ENCODE results near the gene CPT1B. TPM values are rescaled to one million over a fixed set of nuclear protein-coding genes. Genes with fewer than 3 reads are reported as not detected.
A peak's percentile ranks its signal among the peaks of the same experiment; 100 is the strongest.
"Not testable (repeated sequence)": the region's sequence is repeated elsewhere in the genome, so short reads cannot be mapped to it uniquely, and the experiment has no call there.

CPT1B gene
- total RNA-seq, 1 donor from 2014 or later, result 3.4 TPM

DNA sequence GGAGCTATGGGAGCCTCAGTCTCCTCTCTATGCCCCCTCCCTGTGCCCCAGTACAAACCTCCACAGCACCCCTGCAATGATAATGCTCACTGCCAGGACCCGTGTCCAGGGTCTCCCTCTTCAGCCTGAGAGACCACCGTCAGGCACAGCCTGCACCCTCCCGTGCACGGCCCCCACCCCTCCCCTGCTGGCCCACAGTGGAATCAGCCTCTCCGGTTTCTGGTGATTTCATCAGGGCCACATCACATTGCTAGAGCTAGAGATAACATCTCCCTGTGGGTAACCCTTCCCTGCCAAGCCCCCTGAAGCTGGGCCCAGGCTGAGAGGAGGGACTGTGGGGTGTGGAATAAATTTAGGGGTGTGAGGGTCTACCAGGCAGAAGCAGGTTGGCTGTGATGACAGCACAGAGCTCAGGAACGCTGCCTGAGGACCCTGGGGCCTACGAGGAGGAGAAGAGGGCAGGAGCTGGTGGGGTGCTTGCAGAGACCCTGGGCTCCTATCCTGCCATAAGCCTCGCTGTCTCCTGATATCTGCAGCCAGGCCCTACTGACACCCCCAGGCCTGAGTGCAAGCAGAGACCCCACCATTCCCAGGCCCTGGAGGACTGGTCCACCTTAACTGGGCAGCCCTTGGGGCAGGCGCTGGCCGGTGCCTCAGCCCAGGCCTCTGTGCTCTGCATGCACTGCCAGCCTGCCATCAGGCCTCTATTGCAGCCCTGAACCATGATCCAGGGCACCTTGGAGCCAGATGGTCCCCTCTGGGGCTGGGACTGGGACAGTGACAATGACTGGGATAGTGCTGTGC lies 32.5 kb downstream of the CPT1B start, which contains the start of gene KLHDC7B:
Gene KLHDC7B (plus strand): TSS at position 378 of the 804 bp plus-strand sequence. CDS start 345 bp downstream, at position 723.
- no peak for DNase-seq (ENCODE audit: low read depth)
- TF ChIP-seq, protein P1, sequence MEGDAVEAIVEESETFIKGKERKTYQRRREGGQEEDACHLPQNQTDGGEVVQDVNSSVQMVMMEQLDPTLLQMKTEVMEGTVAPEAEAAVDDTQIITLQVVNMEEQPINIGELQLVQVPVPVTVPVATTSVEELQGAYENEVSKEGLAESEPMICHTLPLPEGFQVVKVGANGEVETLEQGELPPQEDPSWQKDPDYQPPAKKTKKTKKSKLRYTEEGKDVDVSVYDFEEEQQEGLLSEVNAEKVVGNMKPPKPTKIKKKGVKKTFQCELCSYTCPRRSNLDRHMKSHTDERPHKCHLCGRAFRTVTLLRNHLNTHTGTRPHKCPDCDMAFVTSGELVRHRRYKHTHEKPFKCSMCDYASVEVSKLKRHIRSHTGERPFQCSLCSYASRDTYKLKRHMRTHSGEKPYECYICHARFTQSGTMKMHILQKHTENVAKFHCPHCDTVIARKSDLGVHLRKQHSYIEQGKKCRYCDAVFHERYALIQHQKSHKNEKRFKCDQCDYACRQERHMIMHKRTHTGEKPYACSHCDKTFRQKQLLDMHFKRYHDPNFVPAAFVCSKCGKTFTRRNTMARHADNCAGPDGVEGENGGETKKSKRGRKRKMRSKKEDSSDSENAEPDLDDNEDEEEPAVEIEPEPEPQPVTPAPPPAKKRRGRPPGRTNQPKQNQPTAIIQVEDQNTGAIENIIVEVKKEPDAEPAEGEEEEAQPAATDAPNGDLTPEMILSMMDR (IDR thresholded peaks at IDR 0.05; ENCODE audit: insufficient read depth, low read length, severe bottlenecking), result peak; percentile 42

DNA sequence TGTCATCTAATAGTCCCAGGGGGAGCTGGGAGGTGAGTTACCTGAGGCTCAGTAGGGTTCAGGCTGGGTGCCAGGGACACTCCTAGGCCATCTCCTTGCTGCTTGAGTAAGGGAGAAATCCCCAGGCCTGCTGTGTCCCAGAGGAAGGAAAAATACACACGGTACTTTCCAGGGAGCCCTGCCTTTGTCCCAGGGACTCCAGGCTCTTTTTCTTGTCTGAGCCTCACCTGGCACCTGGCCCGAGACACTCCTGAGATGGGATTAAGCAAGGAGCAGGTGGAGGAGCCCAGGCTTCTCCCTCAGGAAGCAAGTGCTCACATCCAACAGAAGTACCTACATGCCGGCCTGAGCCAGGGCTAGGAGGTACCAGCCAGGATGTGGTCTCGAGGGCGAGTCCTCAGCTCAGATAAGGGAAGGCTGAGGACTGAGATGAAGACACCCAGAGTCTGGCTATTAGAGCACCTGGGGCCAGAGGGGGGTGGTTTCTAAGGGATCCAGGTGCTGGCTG lies 33.4 kb downstream of the CPT1B start:
- TF ChIP-seq, protein P1 (IDR thresholded peaks at IDR 0.05; ENCODE audit: insufficient read depth, low read length, severe bottlenecking), result no peak
- peak; percentile 64 for FAIRE-seq

More for the DNA sequence above, 32.5 kb downstream of the CPT1B start, which contains the start of gene KLHDC7B:
- H3K4me3 ChIP-seq (ENCODE audit: low read depth, low read length), result no peak within 1 kb of the TSS
- no peak for FAIRE-seq
- no peaks in the 10 kb centered on the region for H3K36me3 ChIP-seq (ENCODE audit: control insufficient read depth, insufficient read depth, low read length)
- H3K27me3 ChIP-seq (ENCODE audit: control insufficient read depth, insufficient read depth, low read length), result peaks cover 3% of the 10 kb centered on the region

DNA sequence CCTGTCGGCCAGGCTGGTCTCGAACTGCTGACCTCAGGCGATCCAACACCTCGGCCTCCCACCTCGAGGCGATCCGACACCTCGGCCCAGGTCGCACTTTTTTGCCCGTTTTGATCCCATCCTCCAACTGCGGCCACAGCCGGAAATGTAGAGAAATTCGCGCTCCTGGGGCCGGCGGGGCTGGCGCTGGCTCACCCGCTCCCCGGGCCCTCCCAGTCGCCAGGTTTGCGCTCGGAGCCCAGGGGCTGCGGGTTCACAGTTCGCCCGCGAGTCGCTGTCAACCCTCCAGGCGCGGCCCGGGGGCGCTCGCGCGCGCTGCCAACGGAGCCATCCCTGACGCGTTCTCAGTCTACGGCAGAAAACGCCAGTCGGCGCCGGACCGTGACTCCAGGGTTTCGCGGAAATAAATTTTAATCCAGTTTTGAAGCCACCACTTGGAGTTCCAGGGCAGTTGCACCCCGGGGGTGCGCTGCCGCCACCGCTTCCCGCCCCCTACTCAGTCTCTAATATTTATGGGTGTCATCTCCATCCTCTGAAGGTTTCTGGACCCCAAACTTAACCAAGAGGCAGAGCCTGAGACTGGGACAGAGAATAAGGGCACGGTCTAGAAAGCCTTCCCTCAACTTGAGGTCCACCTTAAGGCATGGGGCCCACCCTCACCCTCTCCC lies 34.0 kb downstream of the CPT1B start:
- FAIRE-seq, result no peak
- peak; percentile 51 for DNase-seq (ENCODE audit: low read depth)
- no peaks in the 10 kb centered on the region for H3K36me3 ChIP-seq (ENCODE audit: control insufficient read depth, insufficient read depth, low read length)
- TF ChIP-seq, protein P1 (IDR thresholded peaks at IDR 0.05; ENCODE audit: insufficient read depth, low read length, severe bottlenecking), result peak; percentile 67
- peaks cover 3% of the 10 kb centered on the region for H3K27me3 ChIP-seq (ENCODE audit: control insufficient read depth, insufficient read depth, low read length)
- H3K4me3 ChIP-seq (ENCODE audit: low read depth, low read length), result peak overlapping the region; percentile 17

More for the DNA sequence above, 33.4 kb downstream of the CPT1B start:
- DNase-seq (ENCODE audit: low read depth), result peak; percentile 82
- H3K4me3 ChIP-seq (ENCODE audit: low read depth, low read length), result peak overlapping the region; percentile 17
- peaks cover 3% of the 10 kb centered on the region for H3K27me3 ChIP-seq (ENCODE audit: control insufficient read depth, insufficient read depth, low read length)
- no peaks in the 10 kb centered on the region for H3K36me3 ChIP-seq (ENCODE audit: control insufficient read depth, insufficient read depth, low read length)

DNA sequence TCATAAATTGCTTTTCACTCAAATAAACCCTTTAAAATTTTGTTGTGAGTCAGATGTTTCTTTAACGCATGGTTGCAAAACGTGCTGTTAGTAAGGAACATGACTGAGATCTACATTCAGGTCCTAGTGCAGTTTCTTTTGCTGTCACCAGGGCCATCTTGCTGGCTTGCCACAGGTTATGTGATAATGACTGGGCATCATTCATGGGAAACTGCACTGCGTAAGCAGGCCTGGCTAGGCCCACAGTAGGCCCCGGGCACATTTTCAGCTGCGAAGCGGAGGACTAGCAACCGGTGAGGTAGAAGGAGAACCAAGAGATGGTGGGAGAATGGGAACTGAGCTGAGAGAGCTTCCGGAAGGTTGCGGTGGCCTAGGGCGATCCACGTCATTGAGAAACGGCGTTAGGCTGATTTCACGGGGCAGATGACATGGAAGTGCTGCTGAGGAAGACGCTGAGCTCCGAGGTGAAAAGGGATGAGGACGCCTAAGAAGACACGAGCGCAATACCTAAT lies 35.8 kb downstream of the CPT1B start:
- TF ChIP-seq, protein P1 (IDR thresholded peaks at IDR 0.05; ENCODE audit: insufficient read depth, low read length, severe bottlenecking), result no peak
- no peak overlapping the region for H3K4me3 ChIP-seq (ENCODE audit: low read depth, low read length)
- FAIRE-seq, result no peak
- H3K36me3 ChIP-seq (ENCODE audit: control insufficient read depth, insufficient read depth, low read length), result no peaks in the 10 kb centered on the region
- H3K27me3 ChIP-seq (ENCODE audit: control insufficient read depth, insufficient read depth, low read length), result peaks cover 1% of the 10 kb centered on the region
- peak; percentile 78 for DNase-seq (ENCODE audit: low read depth)

DNA sequence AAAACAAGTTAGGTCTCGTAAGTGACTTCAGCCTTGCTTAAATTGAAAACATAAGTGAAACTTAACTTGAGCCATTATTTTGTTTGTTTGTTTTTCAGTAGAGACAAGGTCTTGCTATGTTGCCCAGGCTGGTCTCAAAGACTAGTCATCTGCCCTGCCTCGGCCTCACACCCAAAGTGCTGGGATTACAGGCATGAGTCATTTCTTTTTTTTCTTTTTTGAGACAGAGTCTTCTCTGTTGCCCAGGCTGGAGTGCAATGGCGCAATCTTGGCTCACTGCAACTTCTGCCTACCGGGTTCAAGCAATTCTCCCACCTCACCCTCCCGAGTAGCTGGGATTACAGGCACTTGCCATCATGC lies 36.6 kb downstream of the CPT1B start:
- H3K4me3 ChIP-seq (ENCODE audit: low read depth, low read length), result not testable (repeated sequence)
- peak; percentile 98 for DNase-seq (ENCODE audit: low read depth)
- FAIRE-seq, result peak; percentile 99

DNA sequence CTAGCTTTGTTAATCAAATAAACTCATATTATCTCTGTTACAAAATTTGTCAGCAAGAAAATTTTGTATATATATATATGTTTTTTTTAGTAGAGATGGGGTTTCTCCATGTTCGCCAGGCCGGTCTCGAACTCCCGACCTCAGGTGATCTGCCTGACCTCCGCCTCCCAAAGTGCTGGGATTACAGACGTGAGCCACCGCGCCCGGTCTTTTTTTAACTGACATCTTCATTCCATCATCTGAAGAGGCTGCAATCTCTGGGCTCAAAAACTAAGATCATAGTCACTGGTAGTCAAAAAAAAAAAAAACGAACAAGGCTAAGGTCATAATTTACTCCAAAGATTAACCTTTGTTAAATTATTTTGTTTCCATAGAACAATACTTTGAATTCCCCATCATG lies 37.8 kb downstream of the CPT1B start:
- no peak overlapping the region for H3K4me3 ChIP-seq (ENCODE audit: low read depth, low read length)
- TF ChIP-seq, protein P1 (IDR thresholded peaks at IDR 0.05; ENCODE audit: insufficient read depth, low read length, severe bottlenecking), result no peak
- H3K27me3 ChIP-seq (ENCODE audit: control insufficient read depth, insufficient read depth, low read length), result no peaks in the 10 kb centered on the region
- FAIRE-seq (no peak), DNase-seq (ENCODE audit: low read depth) (no peak)
- H3K36me3 ChIP-seq (ENCODE audit: control insufficient read depth, insufficient read depth, low read length), result no peaks in the 10 kb centered on the region

More for the DNA sequence above, 36.6 kb downstream of the CPT1B start:
- not testable (repeated sequence) for H3K36me3 ChIP-seq (ENCODE audit: control insufficient read depth, insufficient read depth, low read length); H3K27me3 ChIP-seq (ENCODE audit: control insufficient read depth, insufficient read depth, low read length)

Data from bronchial epithelial cell (primary cell).